Suprapubic skin (tissue), 4 donors: ENCODE measurements around the gene CNPY2.

Source experiments
- POLR2A ChIP-seq, 2 donors: fragments of 450-650 bp; IDR thresholded peaks; one replicate each; pipeline ENCODE4 v1.6.1; 2017; ENCODE audit warnings: antibody characterized with exemption in 2 of 2, mild to moderate bottlenecking in 2 of 2, moderate library complexity in 2 of 2
- POLR2AphosphoS5 ChIP-seq, 3 donors: sonication (generic); formaldehyde crosslinking; IDR thresholded peaks; one replicate each; pipeline ENCODE4 v1.6.1; 2017; ENCODE audit warnings: antibody characterized with exemption in 3 of 3
- TF ChIP-seq, protein P1 (sequence below), 2 donors: fragments of 200-600 bp in 1 of 2; fragments of 450-650 bp in 1 of 2; sonication (generic) in 1 of 2; IDR thresholded peaks; one replicate each; pipeline ENCODE4 v1.5.1; 2016 to 2019; ENCODE audit warnings: antibody characterized with exemption in 2 of 2, mild to moderate bottlenecking in 1 of 2, moderate library complexity in 1 of 2

DNA sequence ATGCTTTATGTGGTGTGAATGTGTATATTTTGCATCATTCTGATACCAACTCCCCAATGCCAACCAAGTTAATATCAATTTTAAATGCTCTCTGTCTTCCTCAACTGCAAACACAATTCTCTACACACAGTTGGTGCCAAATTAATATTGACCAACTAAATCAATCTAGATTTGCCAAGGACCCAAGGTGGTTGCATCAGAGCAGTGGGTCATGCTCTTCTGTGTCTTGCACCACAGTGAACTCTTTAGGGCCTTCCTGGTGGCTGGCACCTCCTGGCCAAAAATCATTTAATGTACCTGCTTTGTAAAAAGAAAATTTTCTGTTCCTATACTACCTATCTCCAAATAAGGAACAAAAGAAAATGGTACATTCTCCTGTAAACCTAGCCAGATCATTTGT lies 34.9 kb downstream of the CNPY2 start:
- TF ChIP-seq, protein P1, sequence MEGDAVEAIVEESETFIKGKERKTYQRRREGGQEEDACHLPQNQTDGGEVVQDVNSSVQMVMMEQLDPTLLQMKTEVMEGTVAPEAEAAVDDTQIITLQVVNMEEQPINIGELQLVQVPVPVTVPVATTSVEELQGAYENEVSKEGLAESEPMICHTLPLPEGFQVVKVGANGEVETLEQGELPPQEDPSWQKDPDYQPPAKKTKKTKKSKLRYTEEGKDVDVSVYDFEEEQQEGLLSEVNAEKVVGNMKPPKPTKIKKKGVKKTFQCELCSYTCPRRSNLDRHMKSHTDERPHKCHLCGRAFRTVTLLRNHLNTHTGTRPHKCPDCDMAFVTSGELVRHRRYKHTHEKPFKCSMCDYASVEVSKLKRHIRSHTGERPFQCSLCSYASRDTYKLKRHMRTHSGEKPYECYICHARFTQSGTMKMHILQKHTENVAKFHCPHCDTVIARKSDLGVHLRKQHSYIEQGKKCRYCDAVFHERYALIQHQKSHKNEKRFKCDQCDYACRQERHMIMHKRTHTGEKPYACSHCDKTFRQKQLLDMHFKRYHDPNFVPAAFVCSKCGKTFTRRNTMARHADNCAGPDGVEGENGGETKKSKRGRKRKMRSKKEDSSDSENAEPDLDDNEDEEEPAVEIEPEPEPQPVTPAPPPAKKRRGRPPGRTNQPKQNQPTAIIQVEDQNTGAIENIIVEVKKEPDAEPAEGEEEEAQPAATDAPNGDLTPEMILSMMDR (IDR thresholded peaks at IDR 0.05): no peak
- TF ChIP-seq POLR2A (IDR thresholded peaks at IDR 0.05): no peak
- TF ChIP-seq POLR2AphosphoS5 (IDR thresholded peaks at IDR 0.05): no peak
